Raji (cell line): ENCODE data around the gene IL17RD.

Source experiments
- POLR2A ChIP-seq: IDR thresholded peaks from 2 replicates; pipeline ENCODE4 v1.6.1; 2011; ENCODE audit warnings: low read depth, low read length, control low read depth; ENCODE audit not compliant: insufficient read depth

IL17RD gene

DNA sequence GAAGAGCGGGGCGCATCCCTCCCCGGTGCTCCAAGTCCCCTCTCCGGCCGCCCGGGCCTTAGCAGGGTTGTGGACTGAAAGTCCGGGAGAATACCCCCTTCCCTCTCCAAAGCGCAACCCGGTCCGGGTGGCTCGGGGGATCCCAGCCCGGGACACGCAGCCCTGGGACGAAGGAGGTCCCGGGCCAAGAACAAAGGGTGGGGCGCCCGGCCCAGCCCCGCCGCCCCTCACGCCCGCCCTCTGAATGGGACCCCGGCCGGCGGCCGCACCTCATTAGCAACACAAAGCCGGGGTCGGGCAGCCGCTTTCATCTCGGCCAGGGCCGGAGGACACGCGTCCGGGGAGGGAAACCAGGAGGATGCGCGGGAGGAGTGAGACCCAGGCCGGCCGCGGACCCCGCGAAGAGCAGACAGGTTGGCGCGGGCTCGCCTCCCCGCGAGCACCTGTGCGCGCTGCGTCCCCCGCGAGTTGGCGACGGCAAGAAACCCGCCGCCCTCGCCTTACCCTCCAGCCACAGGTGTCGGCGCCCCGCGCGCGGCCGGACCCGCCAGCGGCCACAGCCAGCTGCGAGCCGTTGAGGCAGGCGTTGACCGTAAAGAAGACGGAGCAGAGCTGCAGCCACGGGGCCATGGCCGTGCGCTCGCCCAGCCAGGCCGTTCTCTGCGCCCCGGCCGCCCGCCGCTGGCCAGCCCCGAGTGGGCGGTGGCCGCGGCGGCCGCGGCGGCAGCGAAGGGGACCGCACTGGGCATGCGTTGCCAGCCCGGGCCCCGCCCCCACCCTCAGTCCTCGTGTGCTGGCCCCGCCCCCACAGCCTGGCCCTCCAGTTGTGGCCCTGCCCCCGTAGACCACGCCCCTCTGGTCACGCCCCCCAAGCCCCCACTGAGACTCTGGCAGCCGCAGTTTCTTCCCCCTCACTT lies at the start of gene IL17RD:
Gene IL17RD, minus strand, starts transcription at position 697 of the 917 bp plus-strand sequence. Its CDS starts 67 bp downstream, at position 630.
- TF ChIP-seq POLR2A: no peak

DNA sequence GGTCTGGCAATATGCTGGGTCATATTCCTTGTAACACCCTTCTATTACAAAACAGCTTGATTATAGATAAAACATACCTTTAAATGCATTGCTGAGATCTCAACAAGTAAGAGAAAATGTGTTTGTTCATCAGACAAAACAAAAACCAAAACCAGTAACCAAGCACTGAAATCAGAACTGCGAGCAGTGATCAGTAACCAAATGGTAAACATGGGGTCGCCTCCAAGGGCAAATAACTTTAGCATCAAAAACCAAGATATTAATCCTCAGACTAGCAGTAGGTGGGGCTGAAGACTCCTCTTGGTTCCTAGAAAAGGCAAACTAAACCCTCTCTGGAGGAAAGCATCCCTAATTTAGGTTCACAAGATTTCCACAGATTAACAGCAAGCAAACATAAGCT lies 41.3 kb upstream of the IL17RD start:
- no peak for TF ChIP-seq POLR2A

DNA sequence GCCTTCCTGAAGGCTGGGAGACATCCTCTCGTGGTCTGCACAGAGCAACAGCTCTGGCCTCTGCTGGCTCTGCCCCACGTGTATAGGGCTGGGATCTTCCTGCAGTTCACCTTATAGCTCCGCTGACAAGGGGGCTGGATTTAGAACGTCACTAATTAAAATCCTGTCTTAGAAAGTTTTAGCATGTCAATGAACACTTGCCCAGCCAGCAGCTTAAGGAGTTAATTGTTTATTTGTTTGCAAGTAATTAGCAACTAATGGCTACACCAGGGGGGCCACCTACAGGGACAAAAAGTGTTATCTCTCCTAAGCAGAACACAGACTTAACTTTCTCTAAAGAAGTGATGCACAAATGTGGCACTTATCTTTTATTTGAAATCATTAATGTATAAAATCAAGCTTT lies 34.7 kb upstream of the IL17RD start, which contains the start of gene HESX1:
Gene HESX1, minus strand, starts transcription at position 84 of the 403 bp plus-strand sequence. Its CDS starts 60 bp downstream, at position 24.
- TF ChIP-seq POLR2A: no peak

DNA sequence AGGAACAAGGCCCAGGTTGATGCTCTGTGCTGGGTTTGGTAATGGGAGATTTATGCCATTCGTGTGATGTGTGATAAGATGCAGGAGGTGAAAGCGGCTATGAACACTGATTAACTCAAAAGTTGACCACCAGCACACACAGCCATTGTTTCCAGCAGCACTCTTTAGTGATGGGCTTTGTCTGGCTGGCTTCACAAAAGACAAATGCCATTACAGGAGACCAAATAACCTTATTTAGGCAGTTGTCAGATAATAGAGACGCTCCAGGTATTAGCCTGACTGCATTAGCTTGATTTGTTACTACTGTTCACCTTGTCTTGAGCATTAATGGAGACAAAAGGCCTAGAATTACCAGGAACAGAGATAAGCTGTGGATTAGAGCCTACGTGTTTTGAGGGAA lies 29.5 kb upstream of the IL17RD start:
- no peak for TF ChIP-seq POLR2A

DNA sequence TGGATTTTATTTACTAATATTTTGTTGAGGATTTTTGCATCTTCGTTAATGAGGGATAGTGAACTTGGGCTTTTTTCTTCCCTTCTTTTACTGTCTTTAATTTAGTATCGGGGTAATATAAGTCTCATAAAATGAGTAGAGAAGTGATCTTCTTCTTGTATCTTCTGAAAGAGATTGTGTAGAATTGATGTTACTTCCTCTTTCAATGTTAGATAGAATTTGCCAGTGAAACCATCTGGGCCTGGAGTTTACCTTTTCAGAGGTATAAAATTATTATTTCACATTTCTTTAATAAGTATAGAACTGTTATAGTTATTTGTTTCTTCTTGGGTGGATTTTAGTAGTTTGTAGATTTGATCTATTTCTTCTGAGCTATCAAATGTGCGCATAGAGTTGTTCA lies 26.9 kb upstream of the IL17RD start:
- no peak for TF ChIP-seq POLR2A

DNA sequence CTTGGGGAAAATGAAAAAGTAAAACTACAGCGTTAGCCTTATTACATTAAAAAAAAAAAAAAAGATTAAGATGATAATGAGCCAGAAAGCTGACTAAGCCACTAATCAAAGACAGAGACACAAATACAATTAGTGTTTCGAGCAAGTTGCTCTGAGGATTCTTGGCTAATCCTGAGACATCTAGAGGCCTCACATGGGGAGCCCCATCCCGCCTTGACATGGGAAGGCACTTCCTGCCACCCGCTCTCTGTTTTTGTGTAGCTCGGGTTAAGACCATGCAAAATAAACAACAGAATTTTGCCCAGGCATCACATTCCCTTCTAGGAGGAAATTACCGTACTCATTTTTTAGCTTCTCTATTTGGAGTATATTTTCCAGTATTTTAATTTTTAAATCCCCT lies 19.4 kb upstream of the IL17RD start:
- TF ChIP-seq POLR2A: no peak

DNA sequence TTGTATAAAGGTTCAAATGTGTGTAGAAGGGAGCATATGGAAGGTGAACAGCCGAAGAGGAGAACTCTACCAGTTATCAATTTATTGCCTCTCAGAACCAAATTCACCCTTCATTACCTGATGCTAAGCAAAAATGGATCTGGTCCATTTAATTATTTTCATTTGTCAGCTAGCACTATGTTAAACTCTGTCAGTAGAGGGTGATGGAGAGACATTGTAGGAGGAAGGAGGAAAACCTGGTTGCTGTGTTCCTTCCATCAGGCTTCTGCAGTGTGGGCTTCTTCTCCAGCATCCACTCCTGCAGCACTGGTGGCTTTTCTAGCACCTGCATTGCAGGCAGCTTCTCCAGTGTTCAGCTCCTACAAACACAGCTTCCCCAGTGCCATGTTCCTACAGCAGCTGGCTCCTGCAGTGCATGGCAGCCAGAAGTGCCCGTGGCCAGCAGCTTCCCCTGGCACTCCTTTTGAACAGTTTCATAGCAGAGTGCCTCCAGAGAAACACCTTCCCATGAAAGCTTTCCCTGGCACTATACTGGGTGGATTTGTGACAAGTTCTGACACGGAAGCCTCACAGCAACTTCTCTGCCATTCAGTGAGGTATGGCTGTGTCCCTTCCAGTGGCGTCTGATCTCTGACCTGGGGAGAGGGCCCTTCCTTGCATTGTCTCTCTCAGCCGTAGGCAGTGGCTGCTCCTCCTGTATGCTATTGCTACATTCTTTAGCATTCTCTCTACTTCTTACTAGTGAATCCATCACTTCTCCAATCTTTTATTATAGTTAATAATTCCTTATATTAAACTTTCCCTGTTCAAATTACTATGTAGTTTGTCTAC lies 14.6 kb upstream of the IL17RD start:
- TF ChIP-seq POLR2A: no peak

DNA sequence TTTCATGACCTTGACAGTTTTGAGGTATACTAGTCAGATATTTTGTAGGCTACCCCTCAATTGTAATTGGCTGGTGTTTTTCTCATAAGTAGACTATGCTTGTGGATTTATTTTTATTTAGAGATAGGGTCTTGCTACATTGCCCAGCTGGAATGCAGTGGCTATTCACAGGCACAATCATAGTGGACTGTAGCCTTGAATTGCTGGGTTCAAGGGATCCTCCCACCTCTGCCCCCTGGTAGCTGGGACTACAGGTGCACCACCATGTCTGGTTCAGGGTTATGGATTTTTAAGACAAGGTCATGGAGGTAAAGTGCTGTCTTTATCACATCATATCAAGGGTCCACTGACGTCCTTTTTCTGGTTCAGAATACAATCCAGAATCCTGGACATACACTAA lies 10.9 kb upstream of the IL17RD start:
- TF ChIP-seq POLR2A: no peak

DNA sequence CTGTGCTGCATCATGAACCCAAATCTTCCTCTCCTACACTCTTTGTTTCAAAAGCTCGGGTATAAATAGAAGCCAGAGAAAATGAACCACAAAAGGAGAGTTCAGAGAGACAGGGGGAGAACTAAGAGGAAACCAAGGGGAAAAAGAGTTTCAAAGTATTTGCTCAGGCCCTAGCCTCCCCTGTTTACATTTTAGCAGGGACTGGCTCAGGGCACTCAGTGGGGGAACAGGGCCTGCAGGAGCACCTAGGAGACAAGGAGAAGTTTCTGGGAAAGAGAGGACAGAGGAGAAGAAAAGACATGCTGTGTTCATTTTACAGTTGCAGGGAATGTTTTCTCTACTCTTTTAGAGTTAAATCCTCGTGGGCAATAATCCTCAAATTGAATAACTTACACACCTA lies 8.5 kb upstream of the IL17RD start:
- no peak for TF ChIP-seq POLR2A

DNA sequence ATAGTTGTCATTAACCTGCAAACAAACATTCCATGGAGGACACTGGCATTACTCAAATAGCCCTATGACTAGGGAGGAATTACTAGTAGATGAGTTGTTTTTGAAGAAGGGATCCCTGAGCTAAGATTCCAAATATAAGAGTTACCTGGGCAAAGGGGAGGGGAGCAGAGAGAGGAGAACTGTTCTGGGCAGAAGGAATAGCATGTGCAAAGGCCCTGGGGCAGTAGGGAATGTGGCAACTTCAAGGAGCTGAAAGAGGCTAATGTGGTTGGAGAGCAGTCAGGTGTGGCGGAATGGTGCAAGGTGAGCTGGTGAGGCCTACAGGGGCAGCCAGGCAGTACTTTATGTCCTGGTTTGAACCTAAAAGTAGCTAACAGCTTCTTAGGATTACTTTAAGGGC lies 5.8 kb upstream of the IL17RD start:
- TF ChIP-seq POLR2A: no peak

DNA sequence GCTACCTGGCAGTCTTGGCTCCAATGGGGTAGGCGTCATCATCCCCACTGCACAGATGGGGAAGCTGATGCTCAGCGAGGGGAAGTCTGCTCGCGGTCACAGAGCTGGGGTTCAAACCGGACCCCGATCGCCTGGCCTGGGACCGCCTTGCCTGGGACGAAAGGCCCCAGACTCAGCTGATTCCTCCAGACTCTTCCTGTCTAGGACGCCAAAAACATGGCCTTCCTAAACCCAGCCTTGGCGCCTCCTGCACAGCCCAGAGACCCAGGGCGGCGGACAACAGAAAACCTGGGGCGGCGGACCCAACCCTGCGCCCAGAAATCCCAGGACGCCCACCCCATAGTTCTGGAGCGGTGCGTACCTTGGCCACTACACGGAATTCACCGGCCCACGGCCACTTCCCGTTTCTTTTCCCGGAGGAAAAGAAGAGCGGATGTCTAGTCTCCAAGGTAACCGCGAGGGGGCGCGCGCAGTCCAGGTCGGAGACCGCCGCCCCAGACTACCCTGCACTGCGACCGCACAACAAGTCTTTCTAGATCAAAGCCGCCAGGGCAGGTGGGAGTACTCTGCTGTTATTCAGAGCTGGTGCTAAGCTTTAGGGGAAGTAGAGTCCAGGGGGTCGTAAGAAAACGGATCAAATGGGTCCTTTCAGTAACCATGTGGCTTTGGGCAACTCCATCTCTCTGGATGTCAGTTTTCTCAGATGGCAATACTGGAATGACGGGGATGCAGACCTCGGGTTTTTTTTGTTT lies 4.9 kb upstream of the IL17RD start:
- no peak for TF ChIP-seq POLR2A

DNA sequence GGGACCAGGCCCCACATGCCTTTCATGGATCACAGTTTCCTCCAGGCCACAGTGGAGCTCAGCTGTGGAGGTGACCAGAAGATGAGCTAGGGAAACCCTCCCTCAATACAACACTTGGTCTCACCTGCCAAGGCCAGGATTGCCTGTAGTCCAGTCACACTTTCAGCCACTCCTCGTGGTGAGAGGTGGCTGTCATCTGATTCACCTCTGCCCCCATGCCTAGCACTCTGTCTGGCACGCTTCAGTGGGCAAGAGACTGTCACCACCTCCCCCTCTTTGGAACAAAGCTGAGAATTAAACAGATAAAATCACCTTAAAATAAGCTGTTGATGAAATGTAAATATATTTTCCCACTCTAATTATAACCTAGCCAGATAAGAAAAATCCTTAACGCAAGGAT lies 4.0 kb upstream of the IL17RD start:
- TF ChIP-seq POLR2A: no peak

DNA sequence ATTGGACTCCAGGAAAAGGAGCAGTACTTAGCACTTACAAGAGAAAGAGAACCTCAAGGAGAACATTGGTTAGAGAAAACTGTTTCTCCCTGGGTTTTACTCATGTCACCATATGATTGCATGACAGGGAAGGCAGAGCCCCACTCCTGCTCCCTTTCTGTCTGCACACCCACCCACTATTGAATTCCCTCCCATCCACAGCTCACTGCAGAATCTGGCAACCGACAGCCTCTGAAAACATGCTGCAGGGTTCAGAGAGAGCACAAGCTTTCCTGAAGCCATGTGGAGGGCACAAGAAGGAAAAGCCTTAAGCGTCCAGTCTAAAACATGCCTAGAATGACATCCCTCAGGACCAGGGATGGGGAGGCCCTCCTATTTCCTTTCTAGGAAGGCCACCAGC lies 3.0 kb upstream of the IL17RD start:
- TF ChIP-seq POLR2A: no peak

DNA sequence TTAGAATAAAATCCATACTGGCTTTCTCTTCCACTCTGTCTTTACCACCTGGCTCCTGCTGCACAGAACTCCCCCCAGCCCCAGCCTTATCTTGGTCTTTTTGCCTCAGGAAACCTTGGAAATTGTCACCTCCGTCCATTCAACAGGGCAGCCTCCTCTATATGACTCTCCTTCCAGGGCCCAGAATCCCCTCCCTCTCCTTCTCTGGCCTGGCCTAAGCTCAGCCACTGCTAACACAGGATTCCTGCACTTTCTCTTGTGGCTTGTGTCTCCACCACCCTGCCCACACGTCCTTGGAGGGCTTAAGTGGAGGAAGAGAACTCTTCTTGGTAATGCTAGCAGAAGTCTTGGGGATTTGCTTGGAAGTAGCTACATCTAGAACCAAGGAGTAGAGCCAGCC lies 1.5 kb upstream of the IL17RD start:
- no peak for TF ChIP-seq POLR2A

DNA sequence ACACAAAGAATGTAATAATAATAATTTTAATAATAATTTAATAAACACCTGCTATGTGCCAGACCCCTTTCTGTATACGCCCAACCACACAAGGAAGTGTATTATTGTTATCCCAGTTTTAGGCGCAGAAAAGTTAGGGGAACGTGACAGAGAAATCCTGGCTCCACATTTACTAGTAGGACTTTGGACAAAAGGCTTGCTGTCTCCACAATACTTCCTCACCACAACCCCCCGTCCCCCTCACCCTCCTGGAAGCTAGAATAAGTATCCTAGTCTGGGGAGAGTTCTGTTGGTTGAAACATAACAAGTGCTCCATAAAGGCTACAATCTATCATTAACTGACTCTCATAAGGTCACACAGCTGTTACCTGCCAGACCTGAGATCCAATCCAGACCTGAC lies 488 bp upstream of the IL17RD start:
- no peak for TF ChIP-seq POLR2A
